Measurements from ENCODE around the gene UAP1L1. TPM values are rescaled to one million over a fixed set of nuclear protein-coding genes. Genes with fewer than 3 reads are reported as not detected.

The UAP1L1 gene
- total and polyA plus RNA-seq, 11 donors: 3.9 to 15.1 (median 9.4) TPM

DNA sequence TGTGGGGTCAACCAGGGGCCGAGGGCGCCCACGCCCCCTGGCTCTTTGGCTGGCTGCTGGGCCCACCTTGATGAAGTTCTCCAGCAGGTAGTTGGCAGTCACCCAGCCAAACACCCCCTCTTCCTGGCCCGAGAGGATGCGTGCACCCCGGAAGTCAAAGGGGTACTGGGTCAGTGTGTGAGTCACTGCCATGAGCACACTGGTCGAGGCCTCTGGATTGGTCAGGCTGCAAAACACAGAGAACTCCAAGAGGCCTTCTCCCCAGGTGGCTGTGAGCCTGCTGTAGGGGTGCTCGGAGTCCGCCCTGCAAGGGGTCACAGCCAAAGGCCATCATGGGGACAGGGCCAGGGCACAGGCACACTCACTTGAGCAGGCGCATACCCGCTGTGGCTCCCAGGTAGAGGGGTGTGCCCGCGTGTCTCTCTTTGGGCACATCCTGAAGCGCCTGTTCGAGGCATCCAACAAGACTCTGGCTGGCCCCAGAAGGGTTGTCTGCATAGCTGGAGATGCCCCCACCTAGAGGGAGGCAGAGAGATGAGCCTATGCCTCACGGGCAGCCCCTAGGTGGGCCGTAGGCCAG is 26.1 kb upstream of the UAP1L1 start:
- H3K27me3 ChIP-seq: peaks cover 5 to 82% (median 47%) of the 10 kb centered on the region in 9 donors
- H3K4me1 ChIP-seq: peaks cover 15 to 53% (median 36%) of the 10 kb centered on the region in 12 donors
- H3K36me3 ChIP-seq: no peaks in the 10 kb centered on the region
- intact Hi-C loops (cut with DNase I): no loop called here
- no peak for TF ChIP-seq POLR2A (IDR thresholded peaks at IDR 0.05)
- TF ChIP-seq, protein P1, sequence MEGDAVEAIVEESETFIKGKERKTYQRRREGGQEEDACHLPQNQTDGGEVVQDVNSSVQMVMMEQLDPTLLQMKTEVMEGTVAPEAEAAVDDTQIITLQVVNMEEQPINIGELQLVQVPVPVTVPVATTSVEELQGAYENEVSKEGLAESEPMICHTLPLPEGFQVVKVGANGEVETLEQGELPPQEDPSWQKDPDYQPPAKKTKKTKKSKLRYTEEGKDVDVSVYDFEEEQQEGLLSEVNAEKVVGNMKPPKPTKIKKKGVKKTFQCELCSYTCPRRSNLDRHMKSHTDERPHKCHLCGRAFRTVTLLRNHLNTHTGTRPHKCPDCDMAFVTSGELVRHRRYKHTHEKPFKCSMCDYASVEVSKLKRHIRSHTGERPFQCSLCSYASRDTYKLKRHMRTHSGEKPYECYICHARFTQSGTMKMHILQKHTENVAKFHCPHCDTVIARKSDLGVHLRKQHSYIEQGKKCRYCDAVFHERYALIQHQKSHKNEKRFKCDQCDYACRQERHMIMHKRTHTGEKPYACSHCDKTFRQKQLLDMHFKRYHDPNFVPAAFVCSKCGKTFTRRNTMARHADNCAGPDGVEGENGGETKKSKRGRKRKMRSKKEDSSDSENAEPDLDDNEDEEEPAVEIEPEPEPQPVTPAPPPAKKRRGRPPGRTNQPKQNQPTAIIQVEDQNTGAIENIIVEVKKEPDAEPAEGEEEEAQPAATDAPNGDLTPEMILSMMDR (IDR thresholded peaks at IDR 0.05): no peak
- ATAC-seq: no peak
- no peak overlapping the region for H3K4me3 ChIP-seq
- H3K9me3 ChIP-seq: no peaks in the 10 kb centered on the region
- 74 to 95% (median 94%) methylated on average over 7 to 17 of the region's 17 CpGs for WGBS, 4 donors
- H3K27ac ChIP-seq: no peak overlapping the region
- DNase-seq: no peak

DNA sequence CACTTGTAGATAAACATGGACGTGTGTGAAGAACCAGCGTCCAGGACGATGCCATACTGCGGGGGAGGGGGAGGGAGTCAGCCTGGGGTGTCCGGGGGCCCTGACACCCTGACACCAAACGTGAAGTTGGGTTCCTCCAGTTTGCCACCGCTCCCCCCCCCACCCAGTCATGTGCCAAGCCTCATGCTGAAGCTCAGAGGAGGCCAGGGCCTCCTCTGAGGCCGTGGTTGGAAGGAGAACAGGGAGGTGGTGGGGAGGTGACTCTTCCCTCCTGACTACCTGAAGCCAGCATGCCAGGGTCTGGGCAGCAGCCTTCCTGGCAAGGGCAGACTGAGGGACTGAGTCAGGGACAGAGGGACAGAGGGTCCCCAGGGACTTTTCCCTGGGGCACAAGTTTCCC is 25.0 kb upstream of the UAP1L1 start:
- no peak overlapping the region for H3K27ac ChIP-seq
- H3K27me3 ChIP-seq: peaks cover 5 to 72% (median 43%) of the 10 kb centered on the region in 9 donors
- WGBS, 4 donors: 64 to 81% (median 72%) methylated on average over 1 to 8 of the region's 8 CpGs
- ATAC-seq (no peak), DNase-seq (no peak)
- intact Hi-C loops (cut with DNase I): no loop called here
- TF ChIP-seq, protein P1 (IDR thresholded peaks at IDR 0.05): no peak
- no peak for TF ChIP-seq POLR2A (IDR thresholded peaks at IDR 0.05)
- H3K4me3 ChIP-seq: no peak overlapping the region
- no peaks in the 10 kb centered on the region for H3K9me3 ChIP-seq
- H3K36me3 ChIP-seq: no peaks in the 10 kb centered on the region
- peaks cover 15 to 52% (median 34%) of the 10 kb centered on the region in 12 donors for H3K4me1 ChIP-seq

DNA sequence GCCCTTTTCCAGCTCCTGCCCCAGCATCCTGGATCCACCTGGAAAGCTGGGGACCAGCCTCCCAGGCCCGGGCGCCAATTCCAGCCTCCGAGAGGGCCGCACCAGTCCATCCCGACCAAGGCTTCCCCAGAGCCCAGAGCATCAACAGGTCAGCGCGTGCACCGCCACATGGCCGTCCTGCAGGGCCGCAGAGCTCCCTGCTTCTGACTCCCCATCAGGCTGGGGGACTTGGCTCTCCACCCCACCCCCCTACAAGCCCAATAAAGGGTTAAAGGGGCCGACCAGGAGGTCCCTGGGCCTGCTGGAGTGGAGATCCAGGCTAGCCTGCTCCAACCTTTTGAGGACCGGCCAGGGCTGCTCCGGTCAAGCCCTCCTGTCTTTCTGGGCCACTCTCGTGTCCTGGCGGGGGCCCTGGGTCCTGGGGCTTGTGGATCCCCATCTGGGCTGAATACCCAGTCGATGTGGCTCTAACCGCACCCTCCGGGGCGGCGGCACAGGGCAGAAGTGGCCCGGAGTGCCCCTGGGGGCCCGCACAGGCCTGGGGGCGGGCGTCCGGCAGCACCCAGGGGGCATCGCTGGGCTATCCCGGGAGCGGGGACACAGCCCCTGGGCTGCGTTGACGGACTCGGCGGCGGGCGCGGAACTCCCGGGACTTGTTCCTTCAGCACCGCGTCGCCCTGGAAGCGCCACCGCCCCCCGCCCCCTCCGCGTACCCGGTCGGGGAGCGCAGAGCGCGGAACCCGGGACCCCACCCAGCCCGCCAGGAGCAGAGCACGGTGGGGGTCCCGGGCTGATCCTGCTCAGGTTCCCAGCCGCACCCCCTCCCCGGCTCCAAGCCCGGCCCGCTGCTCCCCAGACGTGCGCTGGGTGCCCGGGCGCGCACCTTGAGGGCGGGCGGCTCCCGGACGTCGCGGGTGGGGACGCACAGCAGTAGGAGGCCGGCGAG is 24.0 kb upstream of the UAP1L1 start:
- peak overlapping the region; percentile 24 to 55 (median 46) for H3K4me3 ChIP-seq
- peaks cover 15 to 52% (median 34%) of the 10 kb centered on the region in 12 donors for H3K4me1 ChIP-seq
- H3K9me3 ChIP-seq: no peaks in the 10 kb centered on the region
- intact Hi-C loops (cut with DNase I): no loop called here
- DNase-seq: no peak
- no peaks in the 10 kb centered on the region for H3K36me3 ChIP-seq
- peaks cover 5 to 62% (median 34%) of the 10 kb centered on the region in 9 donors for H3K27me3 ChIP-seq
- WGBS, 4 donors: 6 to 19% (median 12%) methylated on average over 19 to 71 of the region's 71 CpGs
- peak overlapping the region in 6 of 12 donors; percentile 34 to 89 (median 80) for H3K27ac ChIP-seq
- ATAC-seq: no peak
- TF ChIP-seq, protein P1 (IDR thresholded peaks at IDR 0.05): no peak
- no peak for TF ChIP-seq POLR2A (IDR thresholded peaks at IDR 0.05)
